ENCODE results near the gene HOXB8.

DNA sequence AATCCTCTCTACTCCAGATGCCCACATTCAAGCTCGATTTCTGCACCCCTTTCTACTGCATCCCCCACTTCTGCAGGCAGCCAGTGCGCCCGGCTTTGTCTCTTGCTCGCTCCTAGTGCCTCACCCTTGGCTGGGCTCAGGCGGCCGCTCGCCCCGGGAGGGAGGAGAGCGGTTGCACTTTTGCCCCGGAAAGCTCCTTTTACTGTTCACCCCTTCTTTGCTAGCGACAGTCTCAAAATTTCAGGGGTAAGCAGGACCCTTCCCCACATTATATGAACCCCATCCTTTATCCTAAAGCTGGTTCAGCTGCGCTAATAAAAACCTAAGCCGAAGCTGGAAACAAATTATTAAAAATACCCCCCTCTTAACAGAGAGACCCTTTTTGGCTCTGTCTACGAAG, 22.5 kb downstream of the HOXB8 start:
- TF ChIP-seq ARNT (IDR thresholded peaks at IDR 0.05) (no peak), BHLHE40 (IDR thresholded peaks at IDR 0.05; ENCODE audit: borderline replicate concordance) (no peak), SUZ12 (IDR thresholded peaks at IDR 0.05) (no peak), CTBP1 (IDR thresholded peaks at IDR 0.05; ENCODE audit: borderline replicate concordance) (no peak), SP1 (IDR thresholded peaks at IDR 0.05) (no peak), NFRKB (IDR thresholded peaks at IDR 0.05) (no peak), FOXM1 (IDR thresholded peaks at IDR 0.05; ENCODE audit: borderline replicate concordance) (no peak), FOXA1 (IDR thresholded peaks at IDR 0.05) (no peak), FOXK2 (IDR thresholded peaks at IDR 0.05) (no peak)
